Epithelial cell of esophagus (primary cell): Measurements from ENCODE around the gene CARMIL3.
A peak's percentile ranks its signal among the peaks of the same experiment; 100 is the strongest.
"Not testable (repeated sequence)": the region's sequence is repeated elsewhere in the genome, so short reads cannot be mapped to it uniquely, and the experiment has no call there.

ENCODE experiments used
- DNase-seq: peaks from one replicate; pipeline ENCODE4 v3.0.0; 2010; ENCODE audit warnings: low read depth
- H3K4me3 ChIP-seq: 2 replicates; pipeline ENCODE4 v1.5.1; 2011; ENCODE audit warnings: mild to moderate bottlenecking, low read length, control low read depth
- CTCF ChIP-seq: IDR thresholded peaks from 2 replicates; pipeline ENCODE4 v1.5.1; 2011; ENCODE audit warnings: low read depth, mild to moderate bottlenecking, low read length, control low read depth, inconsistent platforms; ENCODE audit not compliant: insufficient read depth; ENCODE audit errors: missing control alignments

The CARMIL3 gene

GRCh38 chr14:24019944-24020343 is 31.9 kb upstream of the CARMIL3 start:
- peak; percentile 52 for TF ChIP-seq CTCF
- not testable (repeated sequence) for H3K4me3 ChIP-seq
- peak; percentile 44 for DNase-seq

- not testable (repeated sequence) for DNase-seq, H3K4me3 ChIP-seq
These were observed 31.3 kb upstream of the CARMIL3 start for GRCh38 chr14:24020520-24020919.

DNA sequence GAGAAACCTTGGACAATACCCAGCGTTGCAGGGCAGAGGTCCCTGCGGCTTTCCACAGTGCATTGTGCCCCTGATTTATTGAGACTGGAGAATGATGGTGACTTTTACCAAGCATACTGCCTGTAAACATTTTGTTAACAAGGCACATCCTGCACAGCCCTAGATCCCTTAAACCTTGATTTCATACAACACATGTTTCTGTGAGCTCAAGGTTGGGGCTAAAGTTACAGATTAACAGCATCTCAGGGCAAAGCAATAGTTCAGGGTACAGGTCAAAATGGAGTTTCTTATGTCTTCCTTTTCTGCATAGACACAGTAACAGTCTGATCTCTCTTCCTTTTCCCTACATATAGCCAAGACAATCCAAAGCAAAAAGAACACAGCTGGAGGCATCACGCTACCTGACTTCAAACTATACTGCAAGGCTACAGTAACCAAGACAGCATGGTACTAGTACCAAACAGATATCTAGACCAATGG is 26.8 kb upstream of the CARMIL3 start:
- not testable (repeated sequence) for DNase-seq, H3K4me3 ChIP-seq

GRCh38 chr14:24029687-24030086 is 22.1 kb upstream of the CARMIL3 start:
- not testable (repeated sequence) for DNase-seq

DNA sequence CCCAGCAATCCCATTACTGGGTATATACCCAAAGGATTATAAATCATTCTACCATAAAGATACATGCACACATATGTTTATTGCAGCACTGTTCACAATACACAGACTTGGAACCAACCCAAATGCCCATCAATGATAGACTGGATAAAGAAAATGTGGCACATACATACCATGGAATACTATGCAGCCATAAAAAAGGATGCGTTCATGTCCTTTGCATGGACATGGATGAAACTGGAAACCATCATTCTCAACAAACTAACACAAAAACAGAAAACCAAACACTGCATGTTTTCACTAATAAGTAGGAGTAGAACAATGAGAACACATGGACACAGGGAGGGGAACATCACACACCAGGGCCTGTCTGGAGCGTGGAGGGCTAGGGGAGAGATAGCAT is 20.5 kb upstream of the CARMIL3 start:
- DNase-seq, H3K4me3 ChIP-seq: not testable (repeated sequence)

More at GRCh38 chr14:24029687-24030086, 22.1 kb upstream of the CARMIL3 start:
- H3K4me3 ChIP-seq, result not testable (repeated sequence)

DNA sequence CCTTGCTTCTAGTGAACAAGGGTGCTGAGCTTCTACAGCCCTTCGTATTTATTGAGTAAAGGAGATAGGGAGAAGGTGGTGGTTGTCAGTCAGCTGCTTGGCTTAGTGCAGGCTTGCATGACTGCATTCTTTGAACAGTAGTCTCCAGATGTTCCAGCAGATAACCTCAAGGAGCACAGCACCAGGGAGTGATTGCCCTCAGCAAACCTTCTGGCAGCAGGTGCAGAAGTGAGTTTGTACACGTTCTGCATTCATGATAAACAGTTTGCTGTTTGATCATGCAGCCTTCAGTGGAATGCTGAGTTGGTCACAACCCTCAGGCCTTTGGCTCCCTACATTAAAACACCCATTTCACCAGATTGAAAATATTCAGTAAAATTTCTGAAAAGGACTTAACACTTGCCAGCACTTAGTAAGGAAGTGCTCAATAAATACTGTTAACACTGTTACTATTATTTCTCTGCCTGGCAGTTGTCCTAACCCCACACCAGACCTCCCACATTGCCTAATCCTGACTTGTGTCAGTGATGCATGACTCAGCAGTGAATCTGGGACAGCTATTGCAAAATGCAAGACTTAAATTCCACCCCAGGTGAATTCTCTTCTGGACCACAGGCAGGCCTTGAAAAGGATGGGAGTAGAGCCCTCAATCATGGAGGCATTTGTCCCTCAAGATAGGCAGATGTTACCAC is 18.9 kb upstream of the CARMIL3 start:
- no peak for TF ChIP-seq CTCF
- no peak overlapping the region for H3K4me3 ChIP-seq
- peak; percentile 96 for DNase-seq

DNA sequence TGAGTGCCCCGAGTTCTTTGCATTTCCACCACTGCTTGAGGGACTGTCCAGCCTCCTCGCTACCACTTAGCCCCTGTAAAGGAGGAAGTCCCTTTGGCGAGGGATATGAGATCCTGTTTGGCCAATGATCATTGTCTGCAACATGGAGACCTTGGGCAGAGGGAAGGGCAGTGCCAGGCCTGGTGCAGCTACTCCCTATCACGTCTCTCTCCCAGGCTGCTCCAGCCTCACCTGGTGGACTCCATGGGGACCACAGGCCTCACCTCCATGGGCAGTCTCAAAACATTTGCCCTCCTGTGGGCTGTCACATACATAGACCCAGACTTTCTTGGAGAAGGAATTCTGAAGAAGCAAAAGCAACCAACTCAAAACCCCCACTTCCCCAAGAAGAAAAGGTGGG is 16.0 kb upstream of the CARMIL3 start:
- not testable (repeated sequence) for DNase-seq, H3K4me3 ChIP-seq

GRCh38 chr14:24036169-24036962 is 15.4 kb upstream of the CARMIL3 start:
- peak overlapping the region; percentile 58 for H3K4me3 ChIP-seq
- TF ChIP-seq CTCF, result peak; percentile 83
- DNase-seq, result peak; percentile 75

GRCh38 chr14:24036963-24037657 is 14.7 kb upstream of the CARMIL3 start:
- DNase-seq, result not testable (repeated sequence)
- H3K4me3 ChIP-seq, result peak overlapping the region; percentile 58

- H3K4me3 ChIP-seq, result no peak overlapping the region
- no peak for DNase-seq
- TF ChIP-seq CTCF, result no peak
These were observed 14.2 kb upstream of the CARMIL3 start for GRCh38 chr14:24037658-24038037.
